IMR-90 (cell line): ENCODE data around the gene HES7. TPM values are rescaled to one million over a fixed set of nuclear protein-coding genes. Genes with fewer than 3 reads are reported as not detected.

Source experiments
- ATAC-seq: fragments of 200-7000 bp; cut with Tn5 transposase; 2 replicates; pipeline ENCODE4 v1.9.1; 2020; ENCODE audit warnings: low read depth, mild to moderate bottlenecking, moderate library complexity
- BruUV-seq: library from RNA; stranded (reverse); fragments of 400-500 nt; replicated peaks from 2 replicates; lab custom pipeline; 2021; lab: Mats Ljungman, UMichigan
- CTCF ChIA-PET: fragments of 300-600 bp; formaldehyde crosslinking; extraction: SDS; loops from one replicate; lab custom pipeline; 2021; ENCODE audit warnings: antibody characterized with exemption; lab: Yijun Ruan, JAX
- POLR2A ChIA-PET: fragments of 300-600 bp; sonication (Branson Sonifier 250); formaldehyde crosslinking; loops from one replicate; lab custom pipeline; 2022; ENCODE audit warnings: antibody characterized with exemption; ENCODE audit not compliant: unreplicated experiment; lab: Charles Lee
- DNase-seq: peaks from one replicate; pipeline ENCODE4 v3.0.0; 2013
- H2AFZ ChIP-seq: replicated peaks from 2 replicates; pipeline ENCODE3; 2013; ENCODE audit warnings: low read length, mild to moderate bottlenecking; ENCODE audit not compliant: poor library complexity
- H2AK5ac ChIP-seq: 2 replicates; pipeline ENCODE4 v1.6.1; 2013; ENCODE audit warnings: low read depth, low read length, inconsistent platforms
- H2AK9ac ChIP-seq: replicated peaks from 2 replicates; pipeline ENCODE3; 2013; ENCODE audit warnings: mild to moderate bottlenecking, low read depth, low read length, moderate library complexity; ENCODE audit not compliant: poor library complexity
- H2BK120ac ChIP-seq: 2 replicates; pipeline ENCODE4 v1.6.1; 2013; ENCODE audit warnings: low read depth, low read length, inconsistent platforms
- H2BK15ac ChIP-seq: 3 replicates; pipeline ENCODE4 v1.6.1; 2013; ENCODE audit warnings: low read depth, low read length, inconsistent platforms
- H2BK20ac ChIP-seq: 2 replicates; pipeline ENCODE4 v1.6.1; 2013; ENCODE audit warnings: low read depth, mild to moderate bottlenecking, inconsistent platforms, low read length, moderate library complexity
- H2BK5ac ChIP-seq: 2 replicates; pipeline ENCODE4 v1.6.1; 2013; ENCODE audit warnings: mild to moderate bottlenecking, low read depth, low read length, inconsistent platforms; ENCODE audit not compliant: poor library complexity, severe bottlenecking
- H3K14ac ChIP-seq: replicated peaks from 2 replicates; pipeline ENCODE4 v1.6.1; 2013; ENCODE audit warnings: low read depth, low read length, inconsistent platforms
- H3K18ac ChIP-seq: 2 replicates; pipeline ENCODE4 v1.6.1; 2013; ENCODE audit warnings: low read depth, low read length, control low read depth
- H3K23ac ChIP-seq: 2 replicates; pipeline ENCODE4 v1.6.1; 2013; ENCODE audit warnings: low read depth, low read length, inconsistent platforms
- H3K27ac ChIP-seq: 2 replicates; pipeline ENCODE4 v1.5.1; 2013; ENCODE audit warnings: mild to moderate bottlenecking, control low read depth, low read length; ENCODE audit not compliant: insufficient read depth
- H3K27me3 ChIP-seq: 2 replicates; pipeline ENCODE4 v1.6.1; 2013; ENCODE audit warnings: low read length; ENCODE audit not compliant: control insufficient read depth, insufficient read depth
- H3K36me3 ChIP-seq: 2 replicates; pipeline ENCODE4 v1.6.1; 2013; ENCODE audit warnings: low read length, mixed read lengths; ENCODE audit not compliant: control insufficient read depth, insufficient read depth
- H3K4ac ChIP-seq: 2 replicates; pipeline ENCODE4 v1.6.1; 2013; ENCODE audit warnings: low read depth, low read length, inconsistent platforms
- H3K4me1 ChIP-seq: 2 replicates; pipeline ENCODE4 v1.6.1; 2013; ENCODE audit warnings: low read length, mixed read lengths; ENCODE audit not compliant: control insufficient read depth, insufficient read depth
- H3K4me2 ChIP-seq: 2 replicates; pipeline ENCODE4 v1.6.1; 2013; ENCODE audit warnings: low read depth, mild to moderate bottlenecking, control low read depth, low read length, moderate library complexity
- H3K4me3 ChIP-seq: 2 replicates; pipeline ENCODE4 v1.5.1; 2013; ENCODE audit warnings: low read depth, mild to moderate bottlenecking, control low read depth, low read length, moderate library complexity; ENCODE audit not compliant: insufficient read depth
- H3K56ac ChIP-seq: 2 replicates; pipeline ENCODE4 v1.6.1; 2013; ENCODE audit warnings: low read length, inconsistent platforms; ENCODE audit not compliant: insufficient read depth; ENCODE audit errors: extremely low read depth
- H3K79me1 ChIP-seq, 2 experiments: 2 replicates each; pipeline ENCODE4 v1.6.1; 2013; ENCODE audit warnings: low read length in 2 of 2, inconsistent platforms in 1 of 2, low read depth in 1 of 2
- H3K9ac ChIP-seq: 2 replicates; pipeline ENCODE4 v1.6.1; 2013; ENCODE audit warnings: low read depth, low read length, control low read depth
- H3K9me1 ChIP-seq: 2 replicates; pipeline ENCODE4 v1.6.1; 2013; ENCODE audit warnings: low read length, inconsistent platforms; ENCODE audit not compliant: insufficient read depth
- H3K9me3 ChIP-seq: 2 replicates; pipeline ENCODE4 v1.6.1; 2013; ENCODE audit warnings: low read length; ENCODE audit not compliant: control insufficient read depth, insufficient read depth
- H4K20me1 ChIP-seq: 2 replicates; pipeline ENCODE4 v1.6.1; 2013; ENCODE audit warnings: low read length, inconsistent platforms; ENCODE audit not compliant: insufficient read depth
- H4K5ac ChIP-seq: 2 replicates; pipeline ENCODE4 v1.6.1; 2013; ENCODE audit warnings: mild to moderate bottlenecking, low read depth, low read length, control low read depth
- H4K8ac ChIP-seq, 2 experiments: 2 replicates each; pipeline ENCODE4 v1.6.1; 2013; ENCODE audit warnings: low read depth in 2 of 2, low read length in 2 of 2, control low read depth in 1 of 2, inconsistent platforms in 1 of 2
- H4K91ac ChIP-seq: 2 replicates; pipeline ENCODE4 v1.6.1; 2013; ENCODE audit warnings: low read depth, low read length, inconsistent platforms; ENCODE audit not compliant: insufficient read depth
- BHLHE40 ChIP-seq: fragments of 150-350 bp; IDR thresholded peaks from 2 replicates; pipeline ENCODE4 v1.6.1; 2016; ENCODE audit warnings: mild to moderate bottlenecking, low read depth, low read length
- CHD1 ChIP-seq: IDR thresholded peaks from 2 replicates; pipeline ENCODE4 v1.6.1; 2012; ENCODE audit warnings: low read depth, low read length, improper control_type of control experiment
- MAZ ChIP-seq: IDR thresholded peaks from 2 replicates; pipeline ENCODE4 v1.6.1; 2012; ENCODE audit warnings: low read depth, mild to moderate bottlenecking, low read length, improper control_type of control experiment, moderate library complexity, borderline replicate concordance
- NFE2L2 ChIP-seq: fragments of 150-350 bp; IDR thresholded peaks from 2 replicates; pipeline ENCODE4 v1.6.1; 2016; ENCODE audit warnings: low read depth, mild to moderate bottlenecking, low read length
- POLR2A ChIP-seq: IDR thresholded peaks from 2 replicates; pipeline ENCODE4 v1.6.1; 2012; ENCODE audit warnings: mild to moderate bottlenecking, low read depth, low read length
- SMC3 ChIP-seq: fragments of 150-350 bp; IDR thresholded peaks from 2 replicates; pipeline ENCODE4 v1.6.1; 2016; ENCODE audit warnings: low read depth, mild to moderate bottlenecking, antibody characterized with exemption, low read length, moderate library complexity
- WGBS, 2 experiments: methylation state at CpG; one replicate each; pipeline versions ENCODE4 v1.1.5 to v1.1.7; 2013; ENCODE audit warnings: missing lambda C conversion rate in 2 of 2; ENCODE audit not compliant: insufficient read length in 1 of 2; ENCODE audit errors: extremely low coverage in 2 of 2; 5-methylcytosine and 5-hydroxymethylcytosine counted together
- dilution Hi-C: fragments of 300-500 bp; cut with HindIII; formaldehyde crosslinking; loops from one replicate; pipeline ENCODE4 v1.14.3; 2018; ENCODE audit warnings: low sequenced_read_pairs; ENCODE audit not compliant: unreplicated experiment
- in situ Hi-C: fragments of 300-500 bp; cut with MboI; formaldehyde crosslinking; loops from 3 replicates; pipeline ENCODE4 v1.14.3; 2019; ENCODE audit warnings: low sequenced_read_pairs, inconsistent platforms, mixed read lengths
- intact Hi-C: fragments of 100-400 bp; cut with micrococcal nuclease; formaldehyde crosslinking; loops from 2 replicates; pipeline ENCODE4 v1.10.0; 2022
- polyA plus RNA-seq, 3 experiments: library from polyadenylated mRNA; depleted of rRNA; stranded (reverse); fragments of >200 nt; gene quantifications; 2 replicates each; pipeline ENCODE4 v1.2.3, GENCODE V29; 2012; ENCODE audit warnings: low replicate concordance in 1 of 3
- total RNA-seq: library from RNA; depleted of rRNA; stranded (reverse); fragments of >200 nt; gene quantifications from 2 replicates; pipeline ENCODE4 v1.2.3, GENCODE V29; 2012
- TF ChIP-seq, protein P1 (sequence below): fragments of 150-350 bp; IDR thresholded peaks from 2 replicates; pipeline ENCODE4 v1.6.1; 2016; ENCODE audit warnings: low read depth, mild to moderate bottlenecking, low read length, moderate library complexity, borderline replicate concordance
- TF ChIP-seq, protein P2 (sequence below): fragments of 150-350 bp; IDR thresholded peaks from 2 replicates; pipeline ENCODE4 v1.6.1; 2017; ENCODE audit warnings: mild to moderate bottlenecking, antibody characterized with exemption, low read length, low read depth

HES7 gene
- total and polyA plus RNA-seq, 2 of the 4 experiments (the other 2 are of a cell fraction) = 0.43 TPM; not detected in 1

DNA sequence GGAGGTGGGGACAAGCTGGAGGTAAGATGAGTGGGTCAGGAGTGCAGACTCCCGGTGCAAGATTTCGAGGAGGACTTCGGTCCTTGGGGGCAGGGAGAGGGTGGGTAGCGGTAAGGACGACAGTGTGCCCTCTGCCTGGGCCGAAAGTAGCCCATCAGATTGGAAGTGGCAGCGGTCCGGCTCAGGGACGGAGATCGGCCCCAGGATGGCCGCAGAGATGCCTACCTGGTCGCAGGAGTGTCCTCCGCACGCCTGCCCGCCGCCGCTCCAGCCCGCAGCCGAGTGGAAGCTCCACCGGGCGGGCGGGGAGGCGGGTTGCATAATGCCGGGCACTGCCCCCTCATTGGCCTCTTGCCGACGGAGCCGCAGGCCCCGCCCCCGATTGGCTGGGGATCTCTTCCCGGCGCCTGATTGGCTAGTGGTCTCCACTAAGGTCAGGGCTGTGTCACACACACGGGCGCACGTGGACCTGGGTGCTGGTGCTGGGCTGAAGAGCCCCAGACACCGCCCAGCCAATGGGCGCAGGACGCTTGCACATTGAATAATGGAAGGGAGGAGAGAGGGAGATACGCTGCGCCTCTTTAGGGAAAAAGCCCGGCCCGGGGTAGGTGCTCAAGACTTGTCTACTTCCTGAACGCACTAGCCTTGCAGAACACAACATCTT, 28.3 kb upstream of the HES7 start, which contains the start of gene PER1 (continued):
- peak; percentile 90; the same call in 1 of the 2 replicates for TF ChIP-seq CHD1
- peak; percentile 93 for TF ChIP-seq POLR2A
- 0 out of 2 replicates have a peak, but pooled peaks have one; percentile 8 for TF ChIP-seq NFE2L2

DNA sequence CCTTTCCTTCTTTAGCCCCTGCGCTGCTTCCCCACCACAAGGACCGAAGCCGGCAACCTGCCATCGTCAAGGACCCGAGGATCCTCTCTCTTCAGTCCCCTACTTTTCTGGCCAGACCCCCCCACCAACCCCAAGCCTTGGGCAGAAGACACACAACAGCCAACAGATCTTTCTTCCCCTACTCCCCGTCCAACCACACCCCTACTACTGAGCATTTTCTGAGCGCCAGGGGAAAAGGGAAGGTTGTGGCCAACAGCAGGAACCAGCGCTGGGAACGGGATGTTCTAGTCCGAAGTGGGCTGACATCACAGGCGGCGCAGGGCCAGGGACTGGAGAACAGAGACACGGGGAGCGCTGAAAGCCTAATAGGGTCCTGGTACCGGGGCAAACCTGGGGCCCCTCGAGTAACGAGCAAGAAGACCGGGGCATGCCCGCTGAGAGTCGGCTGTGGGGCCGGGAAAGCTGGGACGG, 27.8 kb upstream of the HES7 start:
- dilution Hi-C loops = no loop called here
- Histone ChIP-seq H3K79me1 (peaks cover 3 to 37% of the 10 kb centered on the region in 2 experiments; a peak in 2 of 4 replicates), H3K9me1 (peaks cover 22% of the 10 kb centered on the region), H3K4me2 (peak overlapping the region; percentile 96), H3K4me1 (peaks cover 21% of the 10 kb centered on the region), H3K4me3 (peak overlapping the region; percentile 59), H3K27ac (peak overlapping the region; percentile 73), H2AK9ac (peak overlapping the region; percentile 90), H3K9me3 (no peaks in the 10 kb centered on the region), H4K8ac (peak overlapping the region in 1 of 2 experiments; percentile 78; a peak in 1 of 4 replicates), H3K27me3 (no peaks in the 10 kb centered on the region), H4K91ac (peak overlapping the region; percentile 52; the same call in 1 of the 2 replicates), H3K14ac (peak overlapping the region; percentile 56), H2BK5ac (peak overlapping the region; percentile 55), H2BK15ac (no peak overlapping the region), H4K20me1 (peaks cover 9% of the 10 kb centered on the region), H2BK120ac (peak overlapping the region; percentile 41; the same call in 1 of the 2 replicates), H3K56ac (no peak overlapping the region; the same call in 1 of the 2 replicates), H2BK20ac (no peak overlapping the region), H3K36me3 (peaks cover 27% of the 10 kb centered on the region), H3K23ac (peak overlapping the region; percentile 79), H4K5ac (peak overlapping the region; percentile 9), H2AFZ (peak overlapping the region; percentile 88), H3K18ac (peak overlapping the region; percentile 24; the same call in 1 of the 2 replicates), H3K4ac (peak overlapping the region; percentile 62), H2AK5ac (peak overlapping the region; percentile 71), H3K9ac (peak overlapping the region; percentile 76)
- BruUV-seq = no TSS peak
- in situ Hi-C loops = loop anchor here (25.0 kb wide), 1 partner anchor 914 kb away; the partner anchor contains the start of genes DVL2, GABARAP and PHF23
- peak; percentile 67 for DNase-seq
- intact Hi-C loops = no loop called here
- TF ChIP-seq, protein P1, sequence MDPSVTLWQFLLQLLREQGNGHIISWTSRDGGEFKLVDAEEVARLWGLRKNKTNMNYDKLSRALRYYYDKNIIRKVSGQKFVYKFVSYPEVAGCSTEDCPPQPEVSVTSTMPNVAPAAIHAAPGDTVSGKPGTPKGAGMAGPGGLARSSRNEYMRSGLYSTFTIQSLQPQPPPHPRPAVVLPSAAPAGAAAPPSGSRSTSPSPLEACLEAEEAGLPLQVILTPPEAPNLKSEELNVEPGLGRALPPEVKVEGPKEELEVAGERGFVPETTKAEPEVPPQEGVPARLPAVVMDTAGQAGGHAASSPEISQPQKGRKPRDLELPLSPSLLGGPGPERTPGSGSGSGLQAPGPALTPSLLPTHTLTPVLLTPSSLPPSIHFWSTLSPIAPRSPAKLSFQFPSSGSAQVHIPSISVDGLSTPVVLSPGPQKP = no peak
- no peak for TF ChIP-seq SMC3
- TF ChIP-seq CHD1 = peak; percentile 82; the same call in 1 of the 2 replicates
- no peak for TF ChIP-seq MAZ
- TF ChIP-seq, protein P2, sequence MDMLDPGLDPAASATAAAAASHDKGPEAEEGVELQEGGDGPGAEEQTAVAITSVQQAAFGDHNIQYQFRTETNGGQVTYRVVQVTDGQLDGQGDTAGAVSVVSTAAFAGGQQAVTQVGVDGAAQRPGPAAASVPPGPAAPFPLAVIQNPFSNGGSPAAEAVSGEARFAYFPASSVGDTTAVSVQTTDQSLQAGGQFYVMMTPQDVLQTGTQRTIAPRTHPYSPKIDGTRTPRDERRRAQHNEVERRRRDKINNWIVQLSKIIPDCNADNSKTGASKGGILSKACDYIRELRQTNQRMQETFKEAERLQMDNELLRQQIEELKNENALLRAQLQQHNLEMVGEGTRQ = peak; percentile 1; the same call in 1 of the 2 replicates
- TF ChIP-seq BHLHE40 = no peak
- peak; percentile 27 for TF ChIP-seq POLR2A
- TF ChIP-seq NFE2L2 = no peak
- 3% methylated on average over 15 of the region's 22 CpGs; no CpG with 5 or more reads in 1 of the 2 experiments for WGBS, 2 experiments
- ChIA-PET POLR2A (no interaction called here), CTCF (interaction anchor here (1.2 to 1.5 kb wide), 2 partner anchors 12 to 33 kb away, joined by 3 read pairs; no protein-coding TSS in a partner anchor)
- ATAC-seq = peak; percentile 4
